Cerebellar cortex (tissue), 1 donor: Measurements from ENCODE around the gene CYP2W1.
"Not testable (repeated sequence)": the region's sequence is repeated elsewhere in the genome, so short reads cannot be mapped to it uniquely, and the experiment has no call there.

ENCODE experiments used
- DNase-seq: peaks from one replicate; pipeline ENCODE4 v3.0.0-alpha.2; 2015; ENCODE audit warnings: low spot score

The CYP2W1 gene

GRCh38 chr7:983004-983615, at the start of gene CYP2W1:
TSS of gene CYP2W1 (plus strand) at chr7:983181. CDS start at chr7:983212, 31 bp downstream.
- DNase-seq, result no peak

- DNase-seq, result no peak
These were observed 48.4 kb upstream of the CYP2W1 start for GRCh38 chr7:934469-935163.

- DNase-seq, result no peak
These were observed 47.7 kb upstream of the CYP2W1 start for GRCh38 chr7:935164-935873.

GRCh38 chr7:935874-936385, 47.1 kb upstream of the CYP2W1 start:
- DNase-seq, result no peak

- DNase-seq, result no peak
These were observed 46.5 kb upstream of the CYP2W1 start for GRCh38 chr7:936386-937054.

GRCh38 chr7:937856-938484, 45.0 kb upstream of the CYP2W1 start:
- DNase-seq, result no peak

- DNase-seq, result no peak
These were observed 44.3 kb upstream of the CYP2W1 start for GRCh38 chr7:938546-939185.

GRCh38 chr7:939843-940242, 43.1 kb upstream of the CYP2W1 start:
- no peak for DNase-seq

GRCh38 chr7:940599-941408, 42.2 kb upstream of the CYP2W1 start:
- no peak for DNase-seq

GRCh38 chr7:943793-944192, 39.2 kb upstream of the CYP2W1 start:
- not testable (repeated sequence) for DNase-seq

GRCh38 chr7:944744-945143, 38.2 kb upstream of the CYP2W1 start:
- no peak for DNase-seq

- DNase-seq, result no peak
These were observed 37.8 kb upstream of the CYP2W1 start for GRCh38 chr7:945147-945555.

GRCh38 chr7:945556-946255, 37.3 kb upstream of the CYP2W1 start:
- no peak for DNase-seq

- DNase-seq, result peak; percentile 41
These were observed 36.6 kb upstream of the CYP2W1 start for GRCh38 chr7:946256-946996.

- DNase-seq, result no peak
These were observed 35.4 kb upstream of the CYP2W1 start for GRCh38 chr7:947391-948210.

GRCh38 chr7:949021-949934, 33.7 kb upstream of the CYP2W1 start:
- DNase-seq, result no peak

GRCh38 chr7:951881-952547, 31.0 kb upstream of the CYP2W1 start:
- DNase-seq, result no peak
